ENCODE data around the gene PRAME.
"Not testable (repeated sequence)": the region's sequence is repeated elsewhere in the genome, so short reads cannot be mapped to it uniquely, and the experiment has no call there.

PRAME gene

GRCh38 chr22:22535662-22536061 lies 23.4 kb downstream of the PRAME start:
- TF ChIP-seq CTCF (IDR thresholded peaks at IDR 0.05; ENCODE audit: insufficient read depth, missing control alignments) = no peak
- no peak for DNase-seq (ENCODE audit: insufficient read length, low spot score)
- no peak for FAIRE-seq

- FAIRE-seq = no peak
- TF ChIP-seq CTCF (IDR thresholded peaks at IDR 0.05; ENCODE audit: insufficient read depth, missing control alignments) = no peak
- no peak for DNase-seq (ENCODE audit: insufficient read length, low spot score)
Observed at GRCh38 chr22:22534604-22535415, 24.3 kb downstream of the PRAME start.

GRCh38 chr22:22533863-22534262 lies 25.2 kb downstream of the PRAME start:
- no peak for TF ChIP-seq CTCF (IDR thresholded peaks at IDR 0.05; ENCODE audit: insufficient read depth, missing control alignments)
- no peak for DNase-seq (ENCODE audit: insufficient read length, low spot score)
- no peak for FAIRE-seq

- FAIRE-seq (no peak), DNase-seq (ENCODE audit: insufficient read length, low spot score) (no peak)
- no peak for TF ChIP-seq CTCF (IDR thresholded peaks at IDR 0.05; ENCODE audit: insufficient read depth, missing control alignments)
Observed at GRCh38 chr22:22533417-22533816, 25.6 kb downstream of the PRAME start.

GRCh38 chr22:22532547-22533071 lies 26.5 kb downstream of the PRAME start:
- FAIRE-seq; DNase-seq (ENCODE audit: insufficient read length, low spot score): not testable (repeated sequence)

- no peak for TF ChIP-seq CTCF (IDR thresholded peaks at IDR 0.05; ENCODE audit: insufficient read depth, missing control alignments)
- DNase-seq (ENCODE audit: insufficient read length, low spot score) (no peak), FAIRE-seq (no peak)
Observed at GRCh38 chr22:22531770-22532546, 27.1 kb downstream of the PRAME start.

GRCh38 chr22:22528780-22529179 lies 30.3 kb downstream of the PRAME start:
- TF ChIP-seq CTCF (IDR thresholded peaks at IDR 0.05; ENCODE audit: insufficient read depth, missing control alignments) = no peak
- FAIRE-seq = no peak
- no peak for DNase-seq (ENCODE audit: insufficient read length, low spot score)

Data from D721Med (cell line).